AG04450 (cell line): Measurements from ENCODE around the gene FBXW7. TPM values are rescaled to one million over a fixed set of nuclear protein-coding genes. Genes with fewer than 3 reads are reported as not detected.

ENCODE experiments used
- CTCF ChIA-PET: fragments of 300-600, 350-600 bp; formaldehyde crosslinking; extraction: SDS; loops from one replicate; lab custom pipeline; 2022; ENCODE audit warnings: antibody characterized with exemption, inconsistent platforms; lab: Charles Lee
- POLR2A ChIA-PET: fragments of 350-600 bp; formaldehyde crosslinking; extraction: SDS; loops from one replicate; lab custom pipeline; 2021; ENCODE audit warnings: antibody characterized with exemption, inconsistent platforms; lab: Yijun Ruan, JAX
- DNase-seq: peaks from one replicate; pipeline ENCODE4 v3.0.0-alpha.2; 2011; ENCODE audit warnings: low read depth, low spot score
- H3K27ac ChIP-seq: one replicate; pipeline ENCODE4 v1.5.1; 2012; ENCODE audit warnings: low read depth, low read length, control low read depth
- H3K27me3 ChIP-seq: one replicate; pipeline ENCODE4 v1.6.0; 2012; ENCODE audit warnings: low read length; ENCODE audit not compliant: control insufficient read depth, insufficient read depth
- H3K4me3 ChIP-seq: 2 replicates; pipeline ENCODE4 v1.5.1; 2011; ENCODE audit warnings: mild to moderate bottlenecking, low read depth, low read length, control low read depth
- H3K9me3 ChIP-seq: 2 replicates; pipeline ENCODE4 v1.5.1; 2012; ENCODE audit warnings: low read length; ENCODE audit not compliant: control insufficient read depth, insufficient read depth
- CTCF ChIP-seq: IDR thresholded peaks from 2 replicates; pipeline ENCODE4 v1.5.1; 2011; ENCODE audit warnings: low read depth, low read length, control low read depth, inconsistent platforms
- polyA plus RNA-seq: library from polyadenylated mRNA; depleted of rRNA; stranded (reverse); fragments of >200 nt; gene quantifications from 2 replicates; pipeline ENCODE4 v1.2.3, GENCODE V29; 2011

Gene FBXW7
- polyA plus RNA-seq, 1 experiment, result 16.3 TPM

- POLR2A ChIA-PET, result no interaction called here
- no peak for TF ChIP-seq CTCF
- H3K4me3 ChIP-seq, result no peak overlapping the region
- H3K27me3 ChIP-seq, result no peaks in the 10 kb centered on the region
- H3K9me3 ChIP-seq, result no peaks in the 10 kb centered on the region
- no peak for DNase-seq
- no peak overlapping the region for H3K27ac ChIP-seq
- CTCF ChIA-PET, result interaction anchor here (1.1 kb wide), 1 partner anchor 51 kb away, joined by 3 read pairs; no protein-coding TSS in a partner anchor
Measured at GRCh38 chr4:152323221-152323620, 212.7 kb downstream of the FBXW7 start.

GRCh38 chr4:152322656-152323055 is 213.2 kb downstream of the FBXW7 start:
- POLR2A ChIA-PET, result interaction anchor here (0.6 kb wide), 1 partner anchor 224 kb away, joined by 4 read pairs; no protein-coding TSS in a partner anchor
- TF ChIP-seq CTCF, result no peak

GRCh38 chr4:152321923-152322322 is 214.0 kb downstream of the FBXW7 start:
- Histone ChIP-seq H3K4me3 (no peak overlapping the region), H3K27ac (no peak overlapping the region), H3K27me3 (no peaks in the 10 kb centered on the region), H3K9me3 (no peaks in the 10 kb centered on the region)
- POLR2A ChIA-PET, result interaction anchor here (0.6 kb wide), 1 partner anchor 224 kb away, joined by 4 read pairs; no protein-coding TSS in a partner anchor
- TF ChIP-seq CTCF, result 0 out of 2 replicates have a peak, but pooled peaks have one; percentile 5
- CTCF ChIA-PET, result interaction anchor here (0.6 to 0.7 kb wide), 5 partner anchors 52 to 569 kb away, joined by 3 to 4 read pairs (median 4); no protein-coding TSS in a partner anchor
- DNase-seq, result no peak

More at GRCh38 chr4:152322656-152323055, 213.2 kb downstream of the FBXW7 start:
- Histone ChIP-seq H3K9me3 (no peaks in the 10 kb centered on the region), H3K4me3 (no peak overlapping the region), H3K27me3 (no peaks in the 10 kb centered on the region), H3K27ac (no peak overlapping the region)
- CTCF ChIA-PET, result interaction anchor here (0.6 to 1.1 kb wide), 6 partner anchors 52 to 570 kb away, joined by 3 to 4 read pairs (median 4); no protein-coding TSS in a partner anchor
- DNase-seq, result no peak

GRCh38 chr4:152321398-152321797 is 214.5 kb downstream of the FBXW7 start:
- DNase-seq, result no peak
- Histone ChIP-seq H3K9me3 (no peaks in the 10 kb centered on the region), H3K27ac (no peak overlapping the region), H3K4me3 (no peak overlapping the region), H3K27me3 (no peaks in the 10 kb centered on the region)
- ChIA-PET CTCF (no interaction called here), POLR2A (no interaction called here)
- TF ChIP-seq CTCF, result no peak

GRCh38 chr4:152316969-152317368 is 218.9 kb downstream of the FBXW7 start:
- POLR2A ChIA-PET, result no interaction called here
- Histone ChIP-seq H3K4me3 (no peak overlapping the region), H3K9me3 (no peaks in the 10 kb centered on the region), H3K27ac (no peak overlapping the region), H3K27me3 (no peaks in the 10 kb centered on the region)
- CTCF ChIA-PET, result no interaction called here
- peak; percentile 23 for DNase-seq
- TF ChIP-seq CTCF, result no peak
